K562 (cell line): ENCODE measurements around the gene LEMD3. TPM values are rescaled to one million over a fixed set of nuclear protein-coding genes. Genes with fewer than 3 reads are reported as not detected.

Experiments used
- ATAC-seq: fragments of 200-7000 bp; cut with Tn5 transposase; 3 replicates; pipeline ENCODE4 v1.9.1; 2020; ENCODE audit warnings: moderate library complexity
- BruUV-seq: library from RNA; stranded (reverse); fragments of 400-500 nt; replicated peaks from 2 replicates; lab custom pipeline; 2021; lab: Mats Ljungman, UMichigan
- CTCF ChIA-PET: fragments of 300-600 bp; formaldehyde crosslinking; extraction: SDS; loops from one replicate; lab custom pipeline; 2021; ENCODE audit warnings: low intra/inter-chr PET ratio; lab: Yijun Ruan, JAX
- POLR2A ChIA-PET: fragments of 300-600, 350-650 bp; sonication (Branson Sonifier 250); formaldehyde crosslinking; extraction: SDS; loops from one replicate; lab custom pipeline; 2021; ENCODE audit warnings: antibody characterized with exemption, inconsistent platforms; lab: Yijun Ruan, JAX
- DNase-seq, 4 experiments: peaks; one replicate each; pipeline versions ENCODE4 v3.0.0 to v3.0.0-alpha.2; 2011 to 2018; ENCODE audit warnings: low spot score in 3 of 4, mixed read lengths in 3 of 4; ENCODE audit errors: extremely low read depth in 1 of 4
- FAIRE-seq: peaks from 2 replicates; lab custom pipeline; 2011; peaks lifted over from hg19 to GRCh38; lab: Jason Lieb, UNC
- H2AFZ ChIP-seq: 2 replicates; pipeline ENCODE4 v1.6.0; 2011; ENCODE audit warnings: low read depth, low read length, control low read depth, inconsistent platforms
- H3K27ac ChIP-seq: fragments of 200-600 bp; 3 replicates; pipeline ENCODE4 v1.8.0; 2011; ENCODE audit warnings: low read depth, mild to moderate bottlenecking, control low read depth, inconsistent platforms, low read length, moderate library complexity, mixed read lengths; ENCODE audit errors: extremely low read depth
- H3K27me3 ChIP-seq, 2 experiments: fragments of 300-600 bp in 1 of 2; 2 replicates in 1 of 2; 3 replicates in 1 of 2; pipeline versions ENCODE4 v1.6.0 to v1.8.0; 2011; ENCODE audit warnings: inconsistent platforms in 2 of 2, low read length in 2 of 2, mild to moderate bottlenecking in 1 of 2, mixed read lengths in 1 of 2, moderate library complexity in 1 of 2; ENCODE audit not compliant: control insufficient read depth in 2 of 2, insufficient read depth in 2 of 2
- H3K36me3 ChIP-seq: fragments of 300-600 bp; 3 replicates; pipeline ENCODE4 v1.8.0; 2011; ENCODE audit warnings: mild to moderate bottlenecking, low read length, inconsistent platforms; ENCODE audit not compliant: control insufficient read depth, insufficient read depth
- H3K4me1 ChIP-seq, 2 experiments: fragments of 200-600 bp in 1 of 2; replicated peaks in 1 of 2; 2 replicates in 1 of 2; 3 replicates in 1 of 2; pipeline versions ENCODE4 v1.5.1 to v1.8.0; 2011; ENCODE audit warnings: inconsistent platforms in 2 of 2, low read length in 2 of 2, mild to moderate bottlenecking in 1 of 2, mixed read lengths in 1 of 2, moderate library complexity in 1 of 2; ENCODE audit not compliant: control insufficient read depth in 2 of 2, insufficient read depth in 2 of 2
- H3K4me2 ChIP-seq: 2 replicates; pipeline ENCODE4 v1.6.1; 2011; ENCODE audit warnings: low read length, control low read depth, inconsistent platforms, mixed read lengths; ENCODE audit not compliant: insufficient read depth
- H3K4me3 ChIP-seq: fragments of 200-600 bp; sonication (generic), shearing (Covaris generic); 2 replicates; pipeline ENCODE4 v1.5.1; 2016; ENCODE audit warnings: control low read depth, inconsistent platforms
- H3K79me2 ChIP-seq: fragments of 200-600 bp; 3 replicates; pipeline ENCODE4 v1.8.0; 2011; ENCODE audit warnings: low read length, inconsistent platforms; ENCODE audit not compliant: control insufficient read depth, insufficient read depth
- H3K9ac ChIP-seq, 2 experiments: 2 replicates each; pipeline versions ENCODE4 v1.6.0 to v1.6.1; 2011; ENCODE audit warnings: low read depth in 2 of 2, low read length in 2 of 2, control low read depth in 1 of 2, inconsistent platforms in 1 of 2, mild to moderate bottlenecking in 1 of 2, mixed read lengths in 1 of 2; ENCODE audit not compliant: insufficient read depth in 1 of 2
- H3K9me1 ChIP-seq: one replicate; pipeline ENCODE4 v1.6.0; 2011; ENCODE audit warnings: inconsistent platforms, mild to moderate bottlenecking, low read length, moderate library complexity; ENCODE audit not compliant: control insufficient read depth, insufficient read depth
- H3K9me3 ChIP-seq: replicated peaks from 2 replicates; pipeline ENCODE4 v1.5.1; 2011; ENCODE audit warnings: low read depth, low read length, inconsistent platforms; ENCODE audit not compliant: control insufficient read depth, insufficient read depth
- H4K20me1 ChIP-seq: replicated peaks from 2 replicates; pipeline ENCODE4 v1.6.1; 2011; ENCODE audit warnings: low read length, inconsistent platforms, mixed read lengths; ENCODE audit not compliant: control insufficient read depth, insufficient read depth
- ARID1B ChIP-seq: fragments of 450-650 bp; IDR thresholded peaks from 2 replicates; pipeline ENCODE4 v1.6.1; 2016; ENCODE audit warnings: antibody characterized with exemption, mild to moderate bottlenecking, inconsistent platforms
- CBFA2T2 ChIP-seq: fragments of 450-650 bp; conservative IDR thresholded peaks from 2 replicates; pipeline ENCODE4 v1.6.1; 2017; ENCODE audit warnings: mild to moderate bottlenecking
- CBFA2T3 ChIP-seq: fragments of 450-650 bp; IDR thresholded peaks from 2 replicates; pipeline ENCODE4 v1.6.1; 2017
- ERF ChIP-seq: fragments of 450-650 bp; formaldehyde crosslinking; IDR thresholded peaks from 2 replicates; pipeline ENCODE4 v1.4.0; 2020; ENCODE audit warnings: mild to moderate bottlenecking, mixed read lengths
- HCFC1 ChIP-seq: IDR thresholded peaks from 2 replicates; pipeline ENCODE4 v1.6.1; 2012; ENCODE audit warnings: low read depth, low read length, improper control_type of control experiment
- HNRNPLL ChIP-seq: fragments of 200-400 bp; formaldehyde crosslinking; IDR thresholded peaks from 2 replicates; pipeline ENCODE4 v1.6.1; 2017; ENCODE audit warnings: low read length, low read depth, mild to moderate bottlenecking; ENCODE audit not compliant: poor library complexity, severe bottlenecking
- ILF3 ChIP-seq: fragments of 450-650 bp; IDR thresholded peaks from 2 replicates; pipeline ENCODE4 v1.6.1; 2018; ENCODE audit warnings: antibody characterized with exemption, mild to moderate bottlenecking, moderate library complexity, borderline replicate concordance
- MTA2 ChIP-seq: fragments of 450-650 bp; IDR thresholded peaks from 2 replicates; pipeline ENCODE4 v1.6.1; 2016; ENCODE audit warnings: low read depth
- NFIC ChIP-seq: fragments of 450-650 bp; IDR thresholded peaks from 2 replicates; pipeline ENCODE4 v1.6.1; 2017; ENCODE audit warnings: mild to moderate bottlenecking, inconsistent platforms
- PHB ChIP-seq: fragments of 250-450 bp; sonication (Bioruptor Pico); IDR thresholded peaks from 2 replicates; pipeline ENCODE4 v1.5.0; 2021
- POLR2AphosphoS5 ChIP-seq: IDR thresholded peaks from 2 replicates; pipeline ENCODE4 v1.6.1; 2011; ENCODE audit warnings: mild to moderate bottlenecking, low read depth, low read length, moderate library complexity; ENCODE audit not compliant: control insufficient read depth, insufficient read depth
- SMC3 ChIP-seq: conservative IDR thresholded peaks from 2 replicates; pipeline ENCODE4 v1.6.1; 2011; ENCODE audit warnings: low read depth, low read length, improper control_type of control experiment; ENCODE audit not compliant: insufficient read depth
- SRSF9 ChIP-seq: fragments of 200-400 bp; formaldehyde crosslinking; IDR thresholded peaks from 2 replicates; pipeline ENCODE4 v1.6.1; 2017; ENCODE audit warnings: low read depth, low read length, borderline replicate concordance
- TAL1 ChIP-seq: fragments of 450-650 bp; IDR thresholded peaks from 2 replicates; pipeline ENCODE4 v1.6.1; 2016; ENCODE audit warnings: mild to moderate bottlenecking
- TCF3 ChIP-seq: sonication (generic); formaldehyde crosslinking; IDR thresholded peaks from 2 replicates; pipeline ENCODE4 v1.4.0; 2020; ENCODE audit warnings: mild to moderate bottlenecking, missing genetic modification reagents
- ZNF408 ChIP-seq: fragments of 250-450 bp; sonication (Bioruptor Pico); IDR thresholded peaks from 2 replicates; pipeline ENCODE4 v1.4.0; 2020; ENCODE audit warnings: low read depth, mild to moderate bottlenecking, moderate library complexity
- ZNF431 ChIP-seq: sonication (generic); formaldehyde crosslinking; IDR thresholded peaks from 2 replicates; pipeline ENCODE4 v1.8.0; 2022; ENCODE audit warnings: mild to moderate bottlenecking, missing genetic modification reagents
- ZNF561 ChIP-seq: fragments of 450-650 bp; formaldehyde crosslinking; conservative IDR thresholded peaks from 2 replicates; pipeline ENCODE4 v1.4.0; 2020; ENCODE audit warnings: mild to moderate bottlenecking, moderate library complexity
- WGBS: fragments of 100-300 bp; shearing (Covaris generic); methylation state at CpG from one replicate; pipeline ENCODE4 v1.1.6; 2016; ENCODE audit warnings: low coverage, mixed read lengths; ENCODE audit not compliant: insufficient coverage; ENCODE audit errors: missing lambda C conversion rate; 5-methylcytosine and 5-hydroxymethylcytosine counted together
- in situ Hi-C: fragments of 300-500 bp; cut with MboI; formaldehyde crosslinking; loops from 4 replicates; pipeline ENCODE4 v1.15.0; 2018; ENCODE audit warnings: inconsistent platforms, mixed read lengths
- intact Hi-C: fragments of 100-400 bp; cut with micrococcal nuclease; formaldehyde crosslinking; loops from 2 replicates; pipeline ENCODE4 v1.14.2; 2022
- polyA plus RNA-seq, 8 experiments: library from polyadenylated mRNA; depleted of rRNA in 4 of 8; stranded (reverse) in 5 of 8; unstranded in 3 of 8; fragments of >200 nt; fragmentation: Nextera tagmentation in 2 of 8; fragmentation: Illumina TruSeq in 1 of 8; extraction: Ambion mirVana in 2 of 8; extraction: Trizol in 1 of 8; gene quantifications; 2 replicates each; pipeline versions ENCODE4 v1.2.1 to v1.2.3, GENCODE V29; 2011 to 2014; ENCODE audit warnings: inconsistent platforms in 1 of 8, missing spikeins in 1 of 8
- total RNA-seq, 7 experiments: library from RNA; depleted of rRNA in 6 of 7; stranded (reverse); fragments of >200 nt in 6 of 7; fragmentation: Illumina TruSeq in 2 of 7; extraction: Trizol in 2 of 7; gene quantifications; 2 replicates each; pipeline versions ENCODE4 v1.2.1 to v1.2.3, GENCODE V29; 2011 to 2021; ENCODE audit warnings: low replicate concordance in 1 of 7
- TF ChIP-seq, protein P1 (sequence below): sonication (generic); formaldehyde crosslinking; IDR thresholded peaks from 2 replicates; pipeline ENCODE4 v1.8.0; 2022; ENCODE audit warnings: mild to moderate bottlenecking, missing genetic modification reagents

LEMD3 gene
- total and polyA plus RNA-seq, 9 of the 15 experiments (the other 6 are each of a cell fraction or from before 2014, with no cell fraction given) = 6.8 to 37.4 (median 17.2) TPM

DNA sequence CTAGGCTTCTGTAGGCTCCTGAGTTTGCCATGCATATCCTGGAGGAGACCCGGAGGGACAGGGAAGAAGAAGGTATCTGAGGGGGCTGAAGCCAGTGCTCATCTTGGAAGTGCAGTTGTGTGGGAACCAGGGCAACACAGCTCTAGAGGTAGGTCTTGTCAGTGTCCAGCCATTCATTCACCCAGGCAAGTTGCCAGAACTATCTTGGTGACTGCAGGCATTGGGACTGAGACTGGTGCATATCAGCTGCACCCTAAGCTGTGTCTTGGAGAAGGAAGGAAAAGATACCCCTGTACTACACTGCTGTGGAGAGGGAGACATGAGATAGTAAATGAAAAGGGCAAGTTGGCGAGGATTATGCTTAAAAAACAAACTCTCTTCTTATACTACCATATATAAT lies 43.4 kb upstream of the LEMD3 start (continued):
- TF ChIP-seq POLR2AphosphoS5 (0 out of 2 replicates have a peak, but pooled peaks have one; percentile 44), TAL1 (peak; percentile 65; the same call in 1 of the 2 replicates), ARID1B (peak; percentile 54), MTA2 (peak; percentile 51), ERF (no peak), ZNF431 (CRISPR knock-in tag) (no peak), SRSF9 (no peak), NFIC (peak; percentile 82), CBFA2T3 (peak; percentile 86), TCF3 (CRISPR knock-in tag) (peak; percentile 56), CBFA2T2 (peak; percentile 78)

DNA sequence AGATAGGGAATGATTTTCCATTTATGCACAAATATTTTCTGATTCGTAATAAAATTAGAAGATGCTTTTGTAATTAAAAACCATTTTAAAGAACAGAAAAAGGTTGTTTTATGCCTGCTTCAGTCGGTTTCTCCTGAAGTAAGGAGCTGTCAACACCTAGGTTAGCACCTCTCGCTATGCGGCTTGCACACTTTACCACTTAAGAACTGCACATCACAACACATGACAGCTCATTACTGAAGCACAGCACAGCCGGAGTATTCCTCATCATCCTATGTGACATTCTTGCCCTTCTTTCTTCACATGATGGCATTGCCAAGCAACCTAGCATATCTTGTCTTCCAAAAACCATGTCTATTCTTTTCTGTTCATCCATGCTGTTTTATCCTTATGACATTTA lies 42.9 kb upstream of the LEMD3 start:
- no TSS peak for BruUV-seq
- CTCF ChIA-PET = no interaction called here
- no peak for TF ChIP-seq ZNF561 (CRISPR knock-in tag)
- TF ChIP-seq SMC3 = no peak
- no peak for TF ChIP-seq ILF3
- no peak for TF ChIP-seq ZNF408 (CRISPR knock-in tag)
- TF ChIP-seq PHB (CRISPR knock-in tag) = no peak
- TF ChIP-seq CBFA2T2 = no peak
- TF ChIP-seq HCFC1 = no peak
- TF ChIP-seq, protein P1, sequence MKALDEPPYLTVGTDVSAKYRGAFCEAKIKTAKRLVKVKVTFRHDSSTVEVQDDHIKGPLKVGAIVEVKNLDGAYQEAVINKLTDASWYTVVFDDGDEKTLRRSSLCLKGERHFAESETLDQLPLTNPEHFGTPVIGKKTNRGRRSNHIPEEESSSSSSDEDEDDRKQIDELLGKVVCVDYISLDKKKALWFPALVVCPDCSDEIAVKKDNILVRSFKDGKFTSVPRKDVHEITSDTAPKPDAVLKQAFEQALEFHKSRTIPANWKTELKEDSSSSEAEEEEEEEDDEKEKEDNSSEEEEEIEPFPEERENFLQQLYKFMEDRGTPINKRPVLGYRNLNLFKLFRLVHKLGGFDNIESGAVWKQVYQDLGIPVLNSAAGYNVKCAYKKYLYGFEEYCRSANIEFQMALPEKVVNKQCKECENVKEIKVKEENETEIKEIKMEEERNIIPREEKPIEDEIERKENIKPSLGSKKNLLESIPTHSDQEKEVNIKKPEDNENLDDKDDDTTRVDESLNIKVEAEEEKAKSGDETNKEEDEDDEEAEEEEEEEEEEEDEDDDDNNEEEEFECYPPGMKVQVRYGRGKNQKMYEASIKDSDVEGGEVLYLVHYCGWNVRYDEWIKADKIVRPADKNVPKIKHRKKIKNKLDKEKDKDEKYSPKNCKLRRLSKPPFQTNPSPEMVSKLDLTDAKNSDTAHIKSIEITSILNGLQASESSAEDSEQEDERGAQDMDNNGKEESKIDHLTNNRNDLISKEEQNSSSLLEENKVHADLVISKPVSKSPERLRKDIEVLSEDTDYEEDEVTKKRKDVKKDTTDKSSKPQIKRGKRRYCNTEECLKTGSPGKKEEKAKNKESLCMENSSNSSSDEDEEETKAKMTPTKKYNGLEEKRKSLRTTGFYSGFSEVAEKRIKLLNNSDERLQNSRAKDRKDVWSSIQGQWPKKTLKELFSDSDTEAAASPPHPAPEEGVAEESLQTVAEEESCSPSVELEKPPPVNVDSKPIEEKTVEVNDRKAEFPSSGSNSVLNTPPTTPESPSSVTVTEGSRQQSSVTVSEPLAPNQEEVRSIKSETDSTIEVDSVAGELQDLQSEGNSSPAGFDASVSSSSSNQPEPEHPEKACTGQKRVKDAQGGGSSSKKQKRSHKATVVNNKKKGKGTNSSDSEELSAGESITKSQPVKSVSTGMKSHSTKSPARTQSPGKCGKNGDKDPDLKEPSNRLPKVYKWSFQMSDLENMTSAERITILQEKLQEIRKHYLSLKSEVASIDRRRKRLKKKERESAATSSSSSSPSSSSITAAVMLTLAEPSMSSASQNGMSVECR = no peak
- no peak for TF ChIP-seq HNRNPLL
- TF ChIP-seq MTA2 = no peak

More for the DNA sequence above, 42.9 kb upstream of the LEMD3 start:
- POLR2A ChIA-PET = no interaction called here
- Histone ChIP-seq H3K27me3 (peaks cover 8 to 10% of the 10 kb centered on the region in 2 experiments; a peak in 2 of 5 replicates), H4K20me1 (no peaks in the 10 kb centered on the region), H3K9ac (no peak overlapping the region), H3K79me2 (no peaks in the 10 kb centered on the region), H3K27ac (no peak overlapping the region), H3K9me3 (no peaks in the 10 kb centered on the region), H3K4me2 (no peak overlapping the region), H3K4me3 (no peak overlapping the region), H3K4me1 (peaks cover 0 to 4% of the 10 kb centered on the region in 2 experiments; a peak in 3 of 5 replicates), H3K9me1 (no peaks in the 10 kb centered on the region), H3K36me3 (no peaks in the 10 kb centered on the region), H2AFZ (no peak overlapping the region)
- no peak for DNase-seq
- intact Hi-C loops = loop anchor here (10.0 kb wide), 1 partner anchor 108 kb away; no protein-coding TSS in a partner anchor
- WGBS = 2% methylated on average over 5 of the region's 5 CpGs
- in situ Hi-C loops = no loop called here
- FAIRE-seq = no peak
- ATAC-seq = no peak
